ENCODE measurements around the gene ODF4. TPM values are rescaled to one million over a fixed set of nuclear protein-coding genes. Genes with fewer than 3 reads are reported as not detected.
A peak's percentile ranks its signal among the peaks of the same experiment; 100 is the strongest.

Gene ODF4
- total and polyA plus RNA-seq, 2 of the 4 experiments (the other 2 are of a cell fraction), result not detected

GRCh38 chr17:8362651-8363332, 23.2 kb downstream of the ODF4 start:
- 100% methylated on average over 1 of the region's 4 CpGs; no CpG with 5 or more reads in 1 of the 2 experiments for WGBS, 2 experiments (ENCODE audit: extremely low coverage in 2 of 2, insufficient read length in 1 of 2)
- Histone ChIP-seq H4K20me1 (ENCODE audit: insufficient read depth, low read length) (no peaks in the 10 kb centered on the region; the same call in 1 of the 2 replicates), H3K79me1 (ENCODE audit: low read depth in 1 of 2, low read length in 2 of 2) (peaks cover 5 to 24% of the 10 kb centered on the region in 2 experiments), H3K56ac (ENCODE audit: extremely low read depth, insufficient read depth, low read length) (no peak overlapping the region), H3K4me1 (ENCODE audit: control insufficient read depth, insufficient read depth, low read length) (peaks cover 24% of the 10 kb centered on the region), H3K4me2 (ENCODE audit: low read depth, low read length) (peak overlapping the region; percentile 43; the same call in 1 of the 2 replicates), H3K27me3 (ENCODE audit: control insufficient read depth, insufficient read depth, low read length) (no peaks in the 10 kb centered on the region), H3K9me1 (ENCODE audit: insufficient read depth, low read length) (peaks cover 20% of the 10 kb centered on the region), H3K9me3 (ENCODE audit: control insufficient read depth, insufficient read depth, low read length) (no peaks in the 10 kb centered on the region), H3K9ac (ENCODE audit: low read depth, low read length) (no peak overlapping the region), H3K18ac (ENCODE audit: low read depth, low read length) (peak overlapping the region; percentile 16; the same call in 1 of the 2 replicates), H4K91ac (ENCODE audit: insufficient read depth, low read depth, low read length) (no peak overlapping the region), H2BK120ac (ENCODE audit: low read depth, low read length) (no peak overlapping the region), H2AK9ac (replicated peaks; ENCODE audit: low read depth, low read length, poor library complexity) (peak overlapping the region; percentile 8), H2AFZ (replicated peaks; ENCODE audit: low read length, poor library complexity) (no peak overlapping the region), H3K23ac (ENCODE audit: low read depth, low read length) (no peak overlapping the region), H2AK5ac (ENCODE audit: low read depth, low read length) (no peak overlapping the region), H3K4me3 (ENCODE audit: insufficient read depth, low read depth, low read length) (no peak overlapping the region), H3K14ac (replicated peaks; ENCODE audit: low read depth, low read length) (no peak overlapping the region), H4K5ac (ENCODE audit: low read depth, low read length) (no peak overlapping the region), H2BK5ac (ENCODE audit: low read depth, low read length, poor library complexity, severe bottlenecking) (peak overlapping the region; percentile 39), H2BK20ac (ENCODE audit: low read depth, low read length) (no peak overlapping the region), H4K8ac (ENCODE audit: low read depth in 2 of 2, low read length in 2 of 2) (no peak overlapping the region), H3K27ac (ENCODE audit: insufficient read depth, low read length) (no peak overlapping the region), H3K4ac (ENCODE audit: low read depth, low read length) (no peak overlapping the region), H2BK15ac (ENCODE audit: low read depth, low read length) (no peak overlapping the region), H3K36me3 (ENCODE audit: control insufficient read depth, insufficient read depth, low read length) (peaks cover 2% of the 10 kb centered on the region; the same call in 1 of the 2 replicates)
- DNase-seq (peak; percentile 62), ATAC-seq (ENCODE audit: low read depth) (peak; percentile 50)
- intact Hi-C loops (cut with micrococcal nuclease), result no loop called here
- in situ Hi-C loops (cut with MboI; ENCODE audit: low sequenced_read_pairs), result no loop called here
- CTCF ChIA-PET, result no interaction called here
- no TSS peak for BruUV-seq (replicated peaks)
- dilution Hi-C loops (cut with HindIII; ENCODE audit: low sequenced_read_pairs, unreplicated experiment), result no loop called here
- TF ChIP-seq CEBPB (IDR thresholded peaks at IDR 0.05; ENCODE audit: low read depth, low read length), result no peak
- no peak for TF ChIP-seq MAZ (IDR thresholded peaks at IDR 0.05; ENCODE audit: borderline replicate concordance, low read depth, low read length)
- TF ChIP-seq POLR2A (IDR thresholded peaks at IDR 0.05; ENCODE audit: low read depth, low read length), result no peak
- no peak for TF ChIP-seq BHLHE40 (IDR thresholded peaks at IDR 0.05; ENCODE audit: low read depth, low read length)
- no peak for TF ChIP-seq MXI1 (IDR thresholded peaks at IDR 0.05; ENCODE audit: borderline replicate concordance, low read depth, low read length)
- no peak for TF ChIP-seq CHD1 (IDR thresholded peaks at IDR 0.05; ENCODE audit: low read depth, low read length)
- no peak for TF ChIP-seq RFX5 (IDR thresholded peaks at IDR 0.05; ENCODE audit: low read depth, low read length)
- TF ChIP-seq NFE2L2 (IDR thresholded peaks at IDR 0.05; ENCODE audit: low read depth, low read length), result no peak
- no peak for TF ChIP-seq RCOR1 (IDR thresholded peaks at IDR 0.05; ENCODE audit: insufficient replicate concordance, low read length)
- no peak for TF ChIP-seq RAD21 (IDR thresholded peaks at IDR 0.05; ENCODE audit: low read length)
- TF ChIP-seq MAFK (IDR thresholded peaks at IDR 0.05; ENCODE audit: low read depth, low read length), result no peak
- TF ChIP-seq, protein P1, sequence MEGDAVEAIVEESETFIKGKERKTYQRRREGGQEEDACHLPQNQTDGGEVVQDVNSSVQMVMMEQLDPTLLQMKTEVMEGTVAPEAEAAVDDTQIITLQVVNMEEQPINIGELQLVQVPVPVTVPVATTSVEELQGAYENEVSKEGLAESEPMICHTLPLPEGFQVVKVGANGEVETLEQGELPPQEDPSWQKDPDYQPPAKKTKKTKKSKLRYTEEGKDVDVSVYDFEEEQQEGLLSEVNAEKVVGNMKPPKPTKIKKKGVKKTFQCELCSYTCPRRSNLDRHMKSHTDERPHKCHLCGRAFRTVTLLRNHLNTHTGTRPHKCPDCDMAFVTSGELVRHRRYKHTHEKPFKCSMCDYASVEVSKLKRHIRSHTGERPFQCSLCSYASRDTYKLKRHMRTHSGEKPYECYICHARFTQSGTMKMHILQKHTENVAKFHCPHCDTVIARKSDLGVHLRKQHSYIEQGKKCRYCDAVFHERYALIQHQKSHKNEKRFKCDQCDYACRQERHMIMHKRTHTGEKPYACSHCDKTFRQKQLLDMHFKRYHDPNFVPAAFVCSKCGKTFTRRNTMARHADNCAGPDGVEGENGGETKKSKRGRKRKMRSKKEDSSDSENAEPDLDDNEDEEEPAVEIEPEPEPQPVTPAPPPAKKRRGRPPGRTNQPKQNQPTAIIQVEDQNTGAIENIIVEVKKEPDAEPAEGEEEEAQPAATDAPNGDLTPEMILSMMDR (conservative IDR thresholded peaks at IDR 0.05; ENCODE audit: low read depth, low read length), result no peak
- no peak for TF ChIP-seq USF2 (IDR thresholded peaks at IDR 0.05; ENCODE audit: low read depth, low read length)
- no peak for TF ChIP-seq ELK1 (IDR thresholded peaks at IDR 0.05; ENCODE audit: borderline replicate concordance, low read depth, low read length)
- TF ChIP-seq FOS (IDR thresholded peaks at IDR 0.05; ENCODE audit: low read depth, low read length), result no peak
- no peak for TF ChIP-seq SMC3 (IDR thresholded peaks at IDR 0.05; ENCODE audit: low read depth, low read length)
- POLR2A ChIA-PET (ENCODE audit: unreplicated experiment), result no interaction called here
